KBM-7 (cell line): Measurements from ENCODE around the gene NPHP4.

Experiments used
- DNase-seq: peaks from one replicate; pipeline ENCODE4 v3.0.0-alpha.2; 2015
- in situ Hi-C: fragments of 300-500 bp; cut with MboI; formaldehyde crosslinking; loops from 2 replicates; pipeline ENCODE4 v1.14.3; 2020; ENCODE audit warnings: low sequenced_read_pairs, low pct_unique_long_range_greater_than_20kb, mixed read lengths

NPHP4 gene

DNA sequence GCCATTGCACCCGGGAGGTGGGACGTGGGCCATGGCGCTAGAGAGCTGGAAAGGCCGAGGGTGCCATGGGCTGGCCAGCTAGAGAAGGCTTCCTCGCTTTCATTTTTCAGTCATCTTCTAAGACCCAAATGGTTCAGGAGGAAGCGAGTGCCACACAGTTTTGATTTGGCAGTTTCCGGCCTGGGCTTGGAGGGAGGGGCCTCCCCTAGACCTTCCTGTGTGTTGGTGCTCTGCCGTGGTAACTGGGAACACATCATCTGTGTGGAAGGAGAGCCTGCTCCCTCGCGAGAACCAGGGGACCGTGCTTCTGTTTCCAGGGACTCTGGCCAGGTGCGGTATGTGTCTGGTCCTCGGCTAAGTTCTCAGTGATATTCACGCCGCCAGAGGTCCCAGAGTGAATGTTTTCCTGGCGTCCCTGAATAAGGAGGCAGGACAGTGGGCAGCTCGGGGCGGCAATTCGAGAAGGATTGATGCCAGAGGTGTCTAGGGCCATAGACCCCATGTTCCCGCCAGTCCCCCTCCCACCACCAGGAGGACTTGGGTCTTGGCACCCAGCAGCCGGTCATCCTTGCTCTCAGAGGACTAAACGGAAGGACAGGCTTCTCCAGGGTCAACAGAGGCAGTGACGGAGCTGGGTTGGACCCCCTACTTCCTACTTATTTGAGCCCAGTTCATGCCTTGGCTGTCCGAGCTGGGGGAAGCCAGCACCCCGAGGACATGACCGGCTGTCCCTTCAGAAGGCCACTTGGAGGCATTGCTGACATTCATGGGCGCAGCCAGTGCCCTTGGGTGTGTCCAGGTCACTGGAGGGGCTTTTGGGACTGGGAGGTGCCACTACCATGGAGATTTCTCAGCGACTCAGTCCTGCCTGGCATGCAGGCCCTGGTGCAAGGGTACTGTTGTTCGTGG, 2.7 kb upstream of the NPHP4 start:
- in situ Hi-C loops, result no loop called here
- DNase-seq, result no peak

- peak; percentile 8 for DNase-seq
- in situ Hi-C loops, result no loop called here
Measured at GRCh38 chr1:5993556-5994491, 1.6 kb upstream of the NPHP4 start.

GRCh38 chr1:5992814-5993555, 760 bp upstream of the NPHP4 start:
- DNase-seq, result no peak
- in situ Hi-C loops, result no loop called here

DNA sequence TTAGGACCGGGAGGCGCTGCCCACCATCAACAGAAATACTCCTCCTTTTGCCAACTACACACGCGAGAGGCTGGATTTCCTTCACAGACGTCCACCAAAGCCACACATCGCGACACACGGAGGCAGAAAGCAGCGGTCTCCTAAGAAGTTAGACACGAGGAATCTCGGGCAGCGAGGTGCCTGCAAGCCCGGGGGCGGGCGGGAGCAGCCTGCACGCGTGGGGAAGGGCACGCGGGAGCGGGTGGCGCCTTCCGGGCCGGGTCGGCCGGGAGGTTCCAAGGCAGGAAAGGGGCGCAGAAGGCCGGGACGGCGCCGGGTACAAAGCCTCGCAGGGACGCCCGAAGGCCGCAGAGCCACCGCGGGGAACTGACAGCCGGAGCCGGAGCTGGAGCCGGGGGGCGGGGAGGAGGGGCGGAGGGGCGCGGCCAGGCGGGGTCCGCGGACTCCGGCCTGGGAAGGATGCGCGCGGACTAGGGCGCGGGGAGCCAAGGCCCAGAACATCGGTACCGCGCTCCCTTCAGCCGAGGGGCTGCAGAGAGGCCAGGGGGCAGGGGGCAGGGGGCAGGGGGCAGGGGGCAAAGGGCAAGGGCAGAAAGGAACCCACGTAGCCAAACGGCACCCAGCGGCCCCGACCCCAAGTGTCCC, 722 bp downstream of the NPHP4 start:
- in situ Hi-C loops, result no loop called here
- DNase-seq, result peak; percentile 20

DNA sequence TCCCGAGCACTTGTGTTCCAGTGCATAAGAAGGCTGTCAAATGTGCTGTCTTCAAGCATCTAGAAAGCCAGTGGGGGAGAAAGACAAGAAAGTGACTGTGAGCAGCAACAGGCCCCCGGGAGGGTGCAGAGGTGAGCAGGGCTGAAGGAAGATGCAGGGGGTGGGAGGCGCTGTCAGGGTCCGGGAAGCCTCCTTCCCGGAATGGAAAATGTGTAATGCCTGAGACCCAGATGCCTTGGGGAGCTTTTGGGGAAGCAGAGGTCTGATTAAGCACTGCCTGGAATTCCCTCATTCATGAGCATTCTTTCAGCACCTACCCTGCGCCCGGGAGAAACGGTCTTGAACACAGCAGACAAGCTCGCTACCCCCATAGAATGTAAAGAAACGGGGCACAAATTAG, 1.3 kb downstream of the NPHP4 start:
- in situ Hi-C loops, result no loop called here
- no peak for DNase-seq

GRCh38 chr1:5989731-5990271, 2.4 kb downstream of the NPHP4 start:
- in situ Hi-C loops, result no loop called here

GRCh38 chr1:5989286-5989605, 3.0 kb downstream of the NPHP4 start:
- DNase-seq, result no peak
- in situ Hi-C loops, result no loop called here

More at GRCh38 chr1:5989731-5990271, 2.4 kb downstream of the NPHP4 start:
- DNase-seq, result no peak

DNA sequence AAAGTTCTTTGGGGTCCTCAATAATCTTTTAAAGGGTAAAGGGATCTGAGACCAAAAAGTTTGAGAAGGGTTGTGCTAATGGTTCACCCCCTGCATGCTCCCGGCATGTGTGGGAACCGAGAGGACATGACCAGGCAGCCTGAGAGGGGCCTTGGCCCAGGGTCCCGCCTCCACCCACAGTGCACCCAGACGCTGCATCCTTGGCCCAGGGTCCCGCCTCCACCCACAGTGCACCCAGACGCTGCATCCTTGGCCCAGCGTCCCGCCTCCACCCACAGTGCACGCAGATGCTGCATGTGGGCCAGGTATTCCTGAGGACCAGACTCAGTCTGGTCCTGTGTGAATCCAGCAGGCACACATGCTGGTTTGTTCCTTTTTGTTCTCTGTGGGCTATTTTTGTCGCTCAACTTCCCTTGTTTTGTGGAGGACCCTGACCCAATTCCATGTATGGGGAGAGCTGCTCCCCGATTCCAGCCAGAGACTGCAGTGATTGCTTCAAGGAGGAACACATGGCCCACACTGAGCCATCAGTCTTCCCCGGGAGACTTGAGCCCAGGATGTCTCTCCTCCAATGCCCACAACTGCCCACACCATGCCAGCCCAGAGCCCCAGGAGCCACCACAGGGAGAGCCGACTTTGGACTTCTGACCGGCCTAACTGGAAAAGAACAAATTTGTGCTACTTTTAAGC, 3.5 kb downstream of the NPHP4 start:
- in situ Hi-C loops, result no loop called here
- no peak for DNase-seq

- in situ Hi-C loops, result no loop called here
- no peak for DNase-seq
Measured at GRCh38 chr1:5986018-5986417, 6.2 kb downstream of the NPHP4 start.

GRCh38 chr1:5985250-5985649, 7.0 kb downstream of the NPHP4 start:
- DNase-seq, result no peak
- in situ Hi-C loops, result no loop called here

- in situ Hi-C loops, result no loop called here
- DNase-seq, result no peak
Measured at GRCh38 chr1:5983361-5984103, 8.7 kb downstream of the NPHP4 start.

GRCh38 chr1:5982868-5983267, 9.4 kb downstream of the NPHP4 start:
- no peak for DNase-seq
- in situ Hi-C loops, result no loop called here

DNA sequence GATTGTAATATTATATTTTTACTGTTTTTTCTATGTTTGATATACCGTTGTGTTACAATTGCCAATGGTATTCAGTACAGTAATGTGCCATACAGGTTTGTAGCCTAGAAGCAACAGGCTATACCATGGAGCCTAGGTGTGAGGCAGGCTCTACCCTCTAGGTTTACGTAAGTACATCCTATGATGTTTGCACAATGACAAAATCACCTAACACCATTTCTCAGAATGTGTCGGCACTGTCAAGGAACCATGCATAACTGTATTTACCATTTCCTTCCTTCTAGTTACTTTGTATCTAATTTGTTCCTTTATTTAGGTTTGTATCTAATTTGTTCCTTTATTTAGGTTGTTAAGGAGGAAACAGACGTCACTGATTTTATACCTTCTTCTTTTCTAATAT, 9.9 kb downstream of the NPHP4 start:
- no peak for DNase-seq

GRCh38 chr1:5981009-5981380, 11.2 kb downstream of the NPHP4 start:
- no peak for DNase-seq
- in situ Hi-C loops, result no loop called here

More for the DNA sequence above, 9.9 kb downstream of the NPHP4 start:
- in situ Hi-C loops, result no loop called here

- in situ Hi-C loops, result no loop called here
- peak; percentile 78 for DNase-seq
Measured at GRCh38 chr1:5980314-5981008, 11.8 kb downstream of the NPHP4 start.

GRCh38 chr1:5979536-5980313, 12.5 kb downstream of the NPHP4 start:
- in situ Hi-C loops, result no loop called here
- no peak for DNase-seq
